OCI-LY3 (cell line): Measurements from ENCODE around the gene PHOSPHO1.

Experiments used
- EZH2phosphoT487 ChIP-seq: fragments of 200-600 bp; shearing (Covaris generic); IDR thresholded peaks from 2 replicates; pipeline ENCODE4 v1.6.1; 2018; ENCODE audit warnings: antibody characterized with exemption, mixed run types, low read depth
- TF ChIP-seq, protein P1 (sequence below): fragments of 200-600, 300-600 bp; sonication (generic); IDR thresholded peaks from 2 replicates; pipeline ENCODE4 v1.5.1; 2014; ENCODE audit warnings: antibody characterized with exemption, low read length, low read depth

DNA sequence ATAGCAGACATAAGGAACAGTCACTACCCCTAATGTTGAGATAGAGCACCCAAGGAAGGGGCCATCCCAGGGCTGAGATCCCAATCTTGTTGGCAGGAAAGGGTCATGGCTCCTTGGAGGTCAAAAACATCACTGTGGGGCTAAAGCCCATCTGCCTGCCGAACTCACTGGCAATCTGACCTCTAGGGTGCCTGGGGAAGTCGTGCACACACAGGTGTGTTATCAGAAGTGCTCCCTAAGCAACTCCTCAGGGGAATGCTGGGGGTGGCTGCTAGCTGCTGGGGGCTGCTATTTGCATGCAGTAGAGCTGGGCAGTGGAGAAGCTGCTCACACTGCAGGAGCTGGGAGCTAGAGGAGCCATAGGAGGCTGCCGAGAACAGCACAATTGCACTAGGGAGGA is 47.5 kb upstream of the PHOSPHO1 start:
- TF ChIP-seq, protein P1, sequence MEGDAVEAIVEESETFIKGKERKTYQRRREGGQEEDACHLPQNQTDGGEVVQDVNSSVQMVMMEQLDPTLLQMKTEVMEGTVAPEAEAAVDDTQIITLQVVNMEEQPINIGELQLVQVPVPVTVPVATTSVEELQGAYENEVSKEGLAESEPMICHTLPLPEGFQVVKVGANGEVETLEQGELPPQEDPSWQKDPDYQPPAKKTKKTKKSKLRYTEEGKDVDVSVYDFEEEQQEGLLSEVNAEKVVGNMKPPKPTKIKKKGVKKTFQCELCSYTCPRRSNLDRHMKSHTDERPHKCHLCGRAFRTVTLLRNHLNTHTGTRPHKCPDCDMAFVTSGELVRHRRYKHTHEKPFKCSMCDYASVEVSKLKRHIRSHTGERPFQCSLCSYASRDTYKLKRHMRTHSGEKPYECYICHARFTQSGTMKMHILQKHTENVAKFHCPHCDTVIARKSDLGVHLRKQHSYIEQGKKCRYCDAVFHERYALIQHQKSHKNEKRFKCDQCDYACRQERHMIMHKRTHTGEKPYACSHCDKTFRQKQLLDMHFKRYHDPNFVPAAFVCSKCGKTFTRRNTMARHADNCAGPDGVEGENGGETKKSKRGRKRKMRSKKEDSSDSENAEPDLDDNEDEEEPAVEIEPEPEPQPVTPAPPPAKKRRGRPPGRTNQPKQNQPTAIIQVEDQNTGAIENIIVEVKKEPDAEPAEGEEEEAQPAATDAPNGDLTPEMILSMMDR = no peak
- no peak for TF ChIP-seq EZH2phosphoT487
